Measurements from ENCODE around the gene SEC22B. TPM values are rescaled to one million over a fixed set of nuclear protein-coding genes. Genes with fewer than 3 reads are reported as not detected.
"Not testable (repeated sequence)": the region's sequence is repeated elsewhere in the genome, so short reads cannot be mapped to it uniquely, and the experiment has no call there.

The SEC22B gene
- total RNA-seq = 10 to 100 TPM; 20.7 to 24.9 (median 22.4) TPM

DNA sequence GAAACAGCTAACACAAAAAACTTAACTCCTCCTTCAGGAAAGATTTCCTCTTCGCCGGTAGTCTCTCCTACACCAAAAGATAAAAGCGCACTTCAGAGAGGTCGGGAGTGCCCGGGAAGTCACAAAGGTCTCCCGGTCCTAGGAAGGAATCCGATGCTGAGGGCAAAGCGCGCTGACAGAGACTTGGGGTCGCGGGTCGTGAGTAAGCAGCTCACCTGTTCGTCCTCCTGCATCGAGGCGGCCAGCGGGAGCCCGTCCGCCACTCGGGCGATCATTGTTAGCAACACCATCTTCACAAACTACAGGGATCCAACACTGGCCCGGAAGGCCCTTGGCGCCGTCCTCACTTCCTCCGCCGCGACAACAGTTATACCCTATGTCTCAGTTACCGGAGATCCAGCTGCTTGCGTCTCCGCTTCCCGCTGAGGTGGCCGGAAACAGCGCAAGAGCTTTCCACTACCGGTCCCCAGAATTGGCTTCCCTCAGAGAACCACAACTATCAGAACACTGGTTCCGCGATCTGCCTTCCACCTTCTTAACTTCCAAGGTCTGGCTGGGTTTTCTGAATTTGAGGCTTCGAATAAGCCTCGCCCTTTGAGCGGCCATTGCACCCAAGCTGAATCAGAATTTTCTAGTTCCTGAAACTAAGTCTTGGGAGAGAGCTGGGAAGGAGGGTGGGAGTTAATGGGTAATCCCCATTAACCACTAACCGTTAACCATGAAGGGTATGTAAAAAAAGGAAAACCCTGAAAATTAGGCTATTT is at the start of gene SEC22B:
Gene SEC22B (minus strand): TSS at position 429 of the 764 bp plus-strand sequence. CDS start 139 bp downstream, at position 290.
- no peaks in the 10 kb centered on the region for H3K27me3 ChIP-seq
- peak within 1 kb of the TSS; percentile 81 to 90 (median 86) for H3K4me3 ChIP-seq
- intact Hi-C loops (cut with DNase I) = no loop called here
- H3K36me3 ChIP-seq = no peaks in the 10 kb centered on the region
- H3K4me1 ChIP-seq = peaks cover 14 to 37% (median 18%) of the 10 kb centered on the region in 4 donors
- no peaks in the 10 kb centered on the region for H3K9me3 ChIP-seq
- TF ChIP-seq, protein P1, sequence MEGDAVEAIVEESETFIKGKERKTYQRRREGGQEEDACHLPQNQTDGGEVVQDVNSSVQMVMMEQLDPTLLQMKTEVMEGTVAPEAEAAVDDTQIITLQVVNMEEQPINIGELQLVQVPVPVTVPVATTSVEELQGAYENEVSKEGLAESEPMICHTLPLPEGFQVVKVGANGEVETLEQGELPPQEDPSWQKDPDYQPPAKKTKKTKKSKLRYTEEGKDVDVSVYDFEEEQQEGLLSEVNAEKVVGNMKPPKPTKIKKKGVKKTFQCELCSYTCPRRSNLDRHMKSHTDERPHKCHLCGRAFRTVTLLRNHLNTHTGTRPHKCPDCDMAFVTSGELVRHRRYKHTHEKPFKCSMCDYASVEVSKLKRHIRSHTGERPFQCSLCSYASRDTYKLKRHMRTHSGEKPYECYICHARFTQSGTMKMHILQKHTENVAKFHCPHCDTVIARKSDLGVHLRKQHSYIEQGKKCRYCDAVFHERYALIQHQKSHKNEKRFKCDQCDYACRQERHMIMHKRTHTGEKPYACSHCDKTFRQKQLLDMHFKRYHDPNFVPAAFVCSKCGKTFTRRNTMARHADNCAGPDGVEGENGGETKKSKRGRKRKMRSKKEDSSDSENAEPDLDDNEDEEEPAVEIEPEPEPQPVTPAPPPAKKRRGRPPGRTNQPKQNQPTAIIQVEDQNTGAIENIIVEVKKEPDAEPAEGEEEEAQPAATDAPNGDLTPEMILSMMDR (IDR thresholded peaks at IDR 0.05) = no peak
- TF ChIP-seq POLR2A (IDR thresholded peaks at IDR 0.05; ENCODE audit: low read depth) = peak; percentile 92
- no peak for TF ChIP-seq EP300 (IDR thresholded peaks at IDR 0.05)
- peak; percentile 99 for TF ChIP-seq POLR2AphosphoS5 (IDR thresholded peaks at IDR 0.05)
- 4% methylated on average over 24 of the region's 39 CpGs for WGBS
- H3K27ac ChIP-seq (replicated peaks in 1 of 4) = peak within 1 kb of the TSS; percentile 89 to 91 (median 90)
- peak; percentile 96 for DNase-seq (ENCODE audit: extremely low spot score)

DNA sequence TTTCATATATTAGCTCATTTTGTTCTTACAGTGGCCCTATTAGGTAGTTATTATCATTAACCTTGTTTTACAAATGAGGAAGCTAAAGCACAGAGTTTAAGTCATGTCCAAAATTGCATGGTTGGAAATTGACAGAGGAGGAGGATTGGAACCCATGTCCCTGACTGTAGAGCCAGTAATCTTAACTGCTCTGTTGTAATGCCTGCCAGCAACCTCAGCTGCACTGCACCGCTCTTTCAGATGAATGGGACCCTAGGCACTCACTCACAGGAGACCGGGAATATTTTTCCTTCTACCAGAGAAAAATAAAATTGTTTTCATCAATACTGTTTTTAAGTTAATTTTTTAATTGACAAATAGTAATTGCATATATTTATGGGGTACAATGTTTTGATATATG is 41.6 kb upstream of the SEC22B start:
- 79% methylated on average over 2 of the region's 2 CpGs for WGBS
- H3K9me3 ChIP-seq; H3K27ac ChIP-seq (replicated peaks in 1 of 4); intact Hi-C loops (cut with DNase I); H3K4me3 ChIP-seq; H3K4me1 ChIP-seq; DNase-seq (ENCODE audit: extremely low spot score); H3K27me3 ChIP-seq; H3K36me3 ChIP-seq: not testable (repeated sequence)

DNA sequence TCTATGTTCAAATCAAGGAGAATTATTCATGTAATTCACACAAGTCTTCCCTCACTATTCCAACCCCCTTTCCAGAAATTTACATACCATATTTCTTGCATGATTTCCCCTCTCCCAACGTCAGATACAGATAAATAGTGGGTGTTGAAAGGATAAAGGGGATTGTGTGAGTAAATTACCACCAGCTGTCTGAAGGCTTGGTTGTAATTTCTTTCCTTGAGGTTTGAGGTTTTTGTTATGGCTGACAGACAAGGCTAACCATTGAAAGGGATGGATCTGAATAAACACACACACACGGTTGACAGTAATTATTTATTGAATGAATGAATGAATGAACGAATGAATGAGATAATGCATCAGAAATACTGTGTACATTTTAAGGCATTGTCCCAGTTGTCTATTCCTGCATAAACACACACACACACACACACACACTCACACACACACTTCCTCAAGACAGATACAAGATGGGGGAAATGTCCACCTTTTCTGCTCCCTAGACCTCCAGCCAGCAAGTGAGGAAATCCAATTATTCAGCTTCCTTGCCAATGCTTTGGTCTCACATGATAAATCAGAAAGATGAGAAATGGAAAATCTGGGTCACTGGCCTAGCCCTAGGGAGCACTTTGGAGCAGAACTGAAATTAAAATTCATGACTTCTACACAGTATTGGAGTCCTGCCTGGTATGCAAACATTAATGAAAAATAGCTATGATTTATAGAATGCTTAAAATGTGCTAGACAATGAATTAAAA is 41.0 kb upstream of the SEC22B start:
- H3K4me1 ChIP-seq; H3K36me3 ChIP-seq; H3K27ac ChIP-seq (replicated peaks in 1 of 4); H3K9me3 ChIP-seq; H3K27me3 ChIP-seq; intact Hi-C loops (cut with DNase I); DNase-seq (ENCODE audit: extremely low spot score); H3K4me3 ChIP-seq: not testable (repeated sequence)
- 24% methylated on average over 2 of the region's 3 CpGs for WGBS

DNA sequence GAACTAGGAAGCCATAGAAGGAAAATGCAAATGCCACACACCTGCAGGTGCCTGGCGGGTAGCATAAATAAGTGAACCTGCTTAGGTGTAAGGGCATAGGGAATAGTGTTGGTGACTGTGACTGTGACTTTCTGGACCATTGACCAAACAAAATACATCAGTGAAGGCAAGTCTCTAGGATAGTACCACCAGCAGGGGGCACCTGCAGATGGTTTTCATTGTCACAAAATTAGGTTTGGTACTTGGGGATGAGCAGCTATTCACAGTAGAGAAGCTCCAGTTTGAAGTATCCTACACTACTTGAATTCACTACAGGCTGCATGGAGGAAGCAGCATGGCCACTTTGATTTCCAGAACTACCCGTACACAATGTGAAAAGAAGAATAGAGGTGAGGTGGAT is 37.3 kb upstream of the SEC22B start:
- H3K4me3 ChIP-seq; H3K4me1 ChIP-seq; intact Hi-C loops (cut with DNase I); H3K9me3 ChIP-seq; H3K27me3 ChIP-seq; H3K36me3 ChIP-seq; H3K27ac ChIP-seq (replicated peaks in 1 of 4); DNase-seq (ENCODE audit: extremely low spot score): not testable (repeated sequence)
- WGBS = no CpG with 5 or more reads among the region's 2 CpGs

DNA sequence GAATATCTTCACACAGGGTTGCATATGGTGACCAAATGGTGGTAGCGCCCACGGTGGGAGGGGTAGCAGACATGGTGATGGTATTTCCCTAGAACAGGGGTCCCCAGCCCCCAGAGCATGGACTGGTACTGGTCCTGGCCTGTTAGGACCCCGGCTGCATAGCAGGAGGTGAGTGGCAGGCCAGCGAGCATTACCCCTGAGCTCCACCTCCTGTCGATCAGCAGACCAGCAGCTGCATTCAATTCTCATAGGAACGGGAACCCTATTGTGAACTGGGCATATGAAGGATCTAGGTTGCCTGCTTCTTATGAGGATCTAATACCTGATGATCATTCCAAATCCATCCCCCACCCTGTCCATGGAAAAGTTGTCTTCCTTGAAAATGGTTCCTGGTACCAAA is 34.4 kb upstream of the SEC22B start:
- H3K27ac ChIP-seq (replicated peaks in 1 of 4); intact Hi-C loops (cut with DNase I); H3K36me3 ChIP-seq; DNase-seq (ENCODE audit: extremely low spot score); H3K4me1 ChIP-seq; H3K4me3 ChIP-seq; H3K9me3 ChIP-seq; H3K27me3 ChIP-seq: not testable (repeated sequence)
- WGBS = no CpG with 5 or more reads among the region's 6 CpGs

DNA sequence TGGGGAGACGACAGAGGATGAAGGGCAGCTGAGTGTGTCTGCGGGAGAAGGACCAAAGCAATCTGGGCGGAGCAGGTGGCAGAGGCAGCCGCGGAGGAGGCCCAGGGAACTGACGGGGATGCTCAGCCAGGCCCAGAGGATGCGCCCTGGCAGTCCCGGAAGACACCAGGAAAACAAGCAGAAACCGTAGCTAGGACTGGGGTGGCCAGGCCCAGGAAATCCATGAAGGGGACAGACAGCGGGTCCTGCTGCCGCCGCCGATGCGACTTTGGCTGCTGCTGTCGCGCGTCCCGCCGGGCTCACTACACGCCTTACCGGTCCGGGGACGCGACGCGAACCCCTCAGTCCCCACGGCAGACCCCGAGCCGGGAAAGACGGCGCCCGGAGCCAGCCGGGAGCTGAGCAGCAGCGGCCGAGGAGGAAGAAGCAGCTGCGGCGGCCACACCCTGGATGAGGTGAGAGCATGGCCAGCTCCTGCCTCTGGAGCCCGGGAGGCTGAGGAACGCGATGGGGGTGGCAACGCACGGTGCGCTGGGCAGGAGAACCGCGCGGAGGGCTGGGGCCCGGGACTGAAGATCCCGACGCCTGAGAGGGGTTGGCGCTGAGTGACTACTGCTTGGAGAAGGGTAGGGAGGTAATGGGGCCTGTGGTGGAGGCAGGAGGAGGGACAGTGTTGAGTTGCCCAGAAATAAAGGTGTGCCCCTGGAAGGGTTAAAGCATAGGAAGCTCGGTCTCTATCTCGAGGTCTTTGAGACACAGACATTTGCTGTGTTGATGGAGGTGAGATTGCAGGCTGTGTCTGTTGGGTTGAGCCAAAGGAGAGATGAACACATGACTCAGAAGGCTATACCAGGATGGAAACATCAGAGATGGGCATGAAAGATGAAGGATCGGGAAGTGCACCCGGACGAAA is 20.8 kb upstream of the SEC22B start:
- H3K9me3 ChIP-seq; intact Hi-C loops (cut with DNase I); H3K36me3 ChIP-seq; H3K4me1 ChIP-seq; DNase-seq (ENCODE audit: extremely low spot score); H3K27ac ChIP-seq (replicated peaks in 1 of 4); H3K27me3 ChIP-seq: not testable (repeated sequence)
- WGBS = 20% methylated on average over 18 of the region's 55 CpGs
- H3K4me3 ChIP-seq = peak overlapping the region; percentile 38 to 52 (median 44)

DNA sequence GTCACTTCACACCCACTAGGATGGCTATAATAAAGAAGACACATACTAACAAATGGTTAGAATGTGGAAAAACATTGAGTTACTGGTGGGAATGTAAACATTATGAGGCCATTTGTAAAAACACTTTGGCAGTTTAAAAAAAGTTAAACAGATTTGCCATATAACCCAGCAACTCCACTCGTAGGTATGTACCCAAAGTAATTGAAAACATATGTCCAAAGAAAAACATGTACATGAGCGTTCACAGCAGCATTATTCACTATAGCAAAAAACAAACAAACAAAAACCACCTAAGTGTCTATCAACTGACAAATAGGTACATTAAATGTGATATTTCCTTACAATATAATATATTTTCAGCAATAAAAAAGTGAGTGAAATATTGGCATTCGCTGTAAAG is 12.3 kb upstream of the SEC22B start:
- H3K4me1 ChIP-seq; DNase-seq (ENCODE audit: extremely low spot score); H3K9me3 ChIP-seq; H3K4me3 ChIP-seq; intact Hi-C loops (cut with DNase I); H3K27ac ChIP-seq (replicated peaks in 1 of 4); H3K27me3 ChIP-seq; H3K36me3 ChIP-seq: not testable (repeated sequence)
- WGBS = no CpG with 5 or more reads among the region's 3 CpGs

DNA sequence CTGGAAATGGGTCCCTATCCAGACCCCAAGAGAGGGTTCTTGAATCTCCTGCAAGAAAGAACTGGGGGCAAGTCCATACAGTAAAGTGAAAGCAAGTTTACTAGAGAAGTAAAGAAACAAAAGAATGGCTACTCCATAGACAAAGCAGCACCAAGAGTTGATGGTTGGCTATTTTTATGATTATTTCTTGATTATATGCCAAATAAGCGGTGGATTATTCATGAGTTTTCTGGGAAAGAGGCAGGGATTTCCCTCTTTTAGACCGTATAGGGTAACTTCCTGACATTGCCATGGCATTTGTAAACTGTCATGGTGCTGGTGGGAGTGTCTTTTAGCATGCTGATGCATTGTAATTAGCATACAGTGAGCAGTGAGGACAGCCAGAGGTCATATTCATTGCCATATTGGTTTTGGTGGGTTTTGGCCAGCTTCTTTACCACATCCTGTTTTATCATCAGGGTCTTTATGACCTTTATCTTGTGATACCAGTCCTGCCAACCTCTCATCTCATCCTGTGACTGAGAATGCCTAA is 5.9 kb upstream of the SEC22B start:
- peaks cover 9 to 21% (median 15%) of the 10 kb centered on the region in 4 donors for H3K4me1 ChIP-seq
- H3K36me3 ChIP-seq; H3K9me3 ChIP-seq; intact Hi-C loops (cut with DNase I); H3K4me3 ChIP-seq; DNase-seq (ENCODE audit: extremely low spot score); H3K27me3 ChIP-seq; H3K27ac ChIP-seq (replicated peaks in 1 of 4): not testable (repeated sequence)
- 100% methylated on average over 1 of the region's 2 CpGs for WGBS

DNA sequence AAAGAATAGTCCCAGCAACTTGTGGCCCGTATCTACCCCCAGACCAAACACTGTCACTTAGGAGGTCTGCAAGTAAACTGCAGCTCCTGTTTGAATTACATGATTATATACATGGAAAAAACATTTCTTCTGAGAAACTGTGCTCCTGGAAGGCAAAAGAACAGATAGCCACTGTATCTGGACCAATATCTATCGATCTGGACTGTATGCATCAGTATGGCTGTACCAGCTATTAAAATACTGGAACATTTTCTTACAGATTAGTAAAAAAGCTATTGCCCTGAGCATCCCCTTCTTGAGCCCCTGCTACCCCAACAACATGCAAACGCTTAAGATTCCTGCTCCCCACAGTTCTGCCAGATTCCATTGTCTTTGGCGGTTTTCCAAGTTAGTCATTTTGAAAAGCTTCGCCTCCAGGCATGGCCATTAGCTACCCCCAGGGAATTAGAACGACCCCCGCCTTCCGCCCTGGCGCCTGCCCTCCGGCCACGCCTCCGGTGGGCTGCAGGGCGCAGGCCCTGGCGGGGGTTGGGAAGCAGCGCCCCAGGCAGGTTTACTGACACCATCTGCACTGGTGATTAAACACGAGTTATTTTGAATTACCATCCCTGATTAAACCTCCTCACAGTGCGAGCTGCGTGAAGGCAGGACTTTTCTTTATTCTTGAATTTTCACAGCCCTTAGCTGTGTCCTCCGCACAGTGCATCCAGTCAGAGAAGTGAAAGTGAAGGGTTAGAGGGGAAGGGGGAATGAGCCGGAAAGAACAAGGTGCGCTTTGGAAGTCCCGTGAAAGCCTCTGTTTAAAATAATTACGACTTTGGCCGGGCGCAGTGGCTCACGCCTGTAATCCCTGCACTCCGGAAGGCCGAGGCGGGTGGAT is 3.7 kb upstream of the SEC22B start:
- H3K9me3 ChIP-seq; intact Hi-C loops (cut with DNase I); H3K27me3 ChIP-seq; DNase-seq (ENCODE audit: extremely low spot score); H3K36me3 ChIP-seq: not testable (repeated sequence)
- Histone ChIP-seq H3K4me3 (peak overlapping the region; percentile 42 to 55 (median 50)), H3K4me1 (peaks cover 14 to 31% (median 18%) of the 10 kb centered on the region in 4 donors), H3K27ac (replicated peaks in 1 of 4) (peak overlapping the region; percentile 77 to 83 (median 80))
- WGBS = 9% methylated on average over 9 of the region's 29 CpGs
